HG02973 (cell line): ENCODE data around the gene POU6F2.

Experiments
- ATAC-seq: cut with Tn5 transposase; IDR thresholded peaks from one replicate; pipeline ENCODE4 v1.9.1; 2021; ENCODE audit warnings: moderate library complexity; ENCODE audit not compliant: unreplicated experiment

Gene POU6F2

DNA sequence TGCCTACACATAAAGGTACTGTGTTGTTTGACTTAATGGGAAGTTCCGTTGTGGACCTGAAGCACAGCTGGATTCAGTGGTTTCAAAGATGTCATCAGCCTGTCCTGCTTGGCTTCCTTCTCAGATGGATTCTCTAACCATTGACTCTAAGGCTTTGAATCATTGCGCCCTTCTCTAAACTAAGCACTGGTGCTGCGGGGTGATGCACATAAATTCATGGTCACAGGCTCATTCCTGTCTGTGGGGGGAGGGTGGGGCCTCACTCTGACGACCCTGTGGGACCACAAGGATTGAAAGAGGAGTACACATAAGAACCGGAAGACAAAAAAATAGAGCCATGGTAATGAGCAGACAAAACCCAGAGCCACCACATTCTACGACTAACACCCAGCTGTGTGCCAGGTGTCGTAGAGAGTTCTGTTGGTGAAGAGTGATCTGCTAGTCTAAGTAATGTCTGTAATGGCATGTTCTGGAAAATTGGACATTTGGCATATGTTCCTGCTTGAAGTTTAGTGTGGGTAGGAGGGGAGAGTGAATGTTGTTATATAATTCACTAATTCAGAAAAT, 491.2 kb downstream of the POU6F2 start:
- ATAC-seq: no peak

DNA sequence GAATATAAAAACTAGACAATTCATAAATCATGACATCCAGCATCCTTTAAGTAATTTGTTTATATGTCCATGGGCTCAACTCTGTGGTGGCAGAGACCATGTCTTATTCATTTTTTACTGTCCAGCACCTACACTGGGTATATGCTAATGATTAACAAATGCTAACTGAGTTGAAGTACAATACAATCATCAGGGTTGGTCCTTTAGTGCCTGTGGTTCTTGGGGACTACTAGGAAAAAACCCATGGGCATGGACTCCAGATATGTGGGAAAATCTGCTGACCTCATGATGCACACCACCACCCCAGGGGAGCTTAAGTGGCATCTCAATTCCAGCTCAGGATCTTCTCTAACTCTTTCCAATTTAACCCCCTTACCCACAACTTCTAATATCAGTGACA, 503.2 kb downstream of the POU6F2 start:
- ATAC-seq: no peak

DNA sequence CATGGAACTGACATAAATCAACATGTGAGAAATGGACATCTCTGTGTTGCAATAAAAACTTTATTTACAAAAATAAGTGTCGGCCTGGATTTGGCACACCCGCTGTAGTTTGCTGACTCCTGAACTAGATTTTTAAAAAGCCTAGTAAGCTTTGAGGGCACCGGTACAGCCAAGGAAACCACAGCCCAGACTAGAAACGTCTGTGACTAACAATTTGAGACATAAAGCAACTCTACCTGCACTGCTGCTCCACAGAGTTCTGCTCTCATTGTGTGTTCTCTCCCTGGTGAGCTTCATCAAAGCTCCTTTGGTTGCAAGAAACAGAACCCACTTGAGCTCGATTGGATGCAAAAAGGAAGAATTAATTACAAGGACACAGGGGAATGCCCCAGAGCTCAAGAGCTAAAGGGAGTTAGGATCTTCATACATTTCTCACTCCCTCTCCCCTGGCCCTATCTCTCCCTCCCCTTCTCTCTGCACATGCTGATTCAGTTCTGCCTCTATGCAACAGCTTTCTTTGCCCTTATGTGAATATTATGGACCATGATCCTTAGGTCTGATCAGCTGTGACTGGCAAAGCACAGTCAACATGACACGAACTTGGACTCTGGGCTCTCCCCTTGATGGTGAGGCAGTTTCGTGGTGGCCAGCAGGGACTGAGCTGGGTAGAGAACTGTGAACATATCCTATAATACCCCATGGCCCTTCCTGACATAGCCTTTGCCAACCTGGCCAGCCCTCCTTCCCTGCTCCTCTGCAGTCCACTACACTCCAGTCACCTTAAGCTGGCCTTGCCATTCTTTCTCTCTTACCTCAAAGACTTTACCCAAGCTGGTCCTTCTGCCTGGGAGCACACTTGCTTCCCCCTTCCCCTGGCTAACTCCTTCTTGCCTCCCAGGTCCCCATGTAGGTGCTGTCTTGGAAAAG, 511.0 kb downstream of the POU6F2 start:
- ATAC-seq: no peak

DNA sequence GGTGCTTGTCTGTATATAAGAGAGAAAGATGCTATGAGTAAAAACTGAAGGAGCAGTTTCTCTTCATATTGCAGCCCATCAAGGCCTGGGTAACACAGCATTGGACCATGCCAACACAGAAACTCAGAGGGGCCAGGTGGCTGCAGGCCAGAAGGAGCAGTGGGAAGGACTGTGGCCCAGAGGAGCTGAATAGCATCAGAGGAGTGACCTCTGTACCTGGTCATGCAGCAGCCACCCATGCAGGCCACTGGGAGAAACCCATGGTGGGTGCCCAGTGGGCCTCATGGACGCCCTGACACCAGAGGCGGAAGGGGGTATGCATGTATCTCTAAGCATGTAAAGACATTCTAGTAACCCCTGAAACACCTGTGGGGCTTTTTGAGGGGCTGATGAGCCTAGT, 512.6 kb downstream of the POU6F2 start:
- no peak for ATAC-seq

DNA sequence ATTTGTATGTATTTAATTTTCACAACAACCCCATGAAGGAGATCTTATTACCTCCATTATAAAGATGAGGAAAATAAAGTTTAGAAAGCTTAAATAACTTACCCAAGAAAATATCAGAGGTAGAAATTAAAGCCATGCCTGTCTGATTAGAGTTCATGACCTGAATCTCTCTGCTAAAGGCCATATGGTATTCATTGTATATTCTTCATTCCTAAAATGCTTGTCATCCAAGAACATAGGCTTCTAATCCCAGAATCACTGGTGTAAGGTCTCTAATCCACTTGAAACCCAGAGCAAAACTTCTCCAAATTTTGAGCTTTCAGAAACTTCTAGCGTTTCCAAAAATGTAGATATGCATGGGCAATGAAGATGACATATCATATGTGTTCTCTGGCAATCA, 516.2 kb downstream of the POU6F2 start:
- no peak for ATAC-seq

DNA sequence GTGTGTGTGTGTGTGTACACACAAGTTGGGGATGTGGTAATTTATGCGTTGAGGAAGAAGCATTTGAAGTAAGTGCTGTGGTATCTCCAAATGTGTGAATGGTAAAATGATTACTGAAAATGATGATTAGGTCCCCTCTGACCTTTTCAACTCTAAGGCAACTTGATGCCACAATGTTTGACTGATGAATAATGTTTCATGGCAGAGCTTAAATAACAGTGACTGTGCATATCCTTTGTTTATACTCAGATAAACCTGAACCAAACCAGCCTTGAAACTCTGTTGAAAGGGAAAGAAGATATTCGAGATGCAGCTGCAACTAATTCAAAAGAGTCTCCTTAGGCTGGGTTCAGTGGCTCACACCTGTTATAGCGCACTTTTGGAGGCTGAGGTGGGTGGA, 523.6 kb downstream of the POU6F2 start:
- no peak for ATAC-seq

DNA sequence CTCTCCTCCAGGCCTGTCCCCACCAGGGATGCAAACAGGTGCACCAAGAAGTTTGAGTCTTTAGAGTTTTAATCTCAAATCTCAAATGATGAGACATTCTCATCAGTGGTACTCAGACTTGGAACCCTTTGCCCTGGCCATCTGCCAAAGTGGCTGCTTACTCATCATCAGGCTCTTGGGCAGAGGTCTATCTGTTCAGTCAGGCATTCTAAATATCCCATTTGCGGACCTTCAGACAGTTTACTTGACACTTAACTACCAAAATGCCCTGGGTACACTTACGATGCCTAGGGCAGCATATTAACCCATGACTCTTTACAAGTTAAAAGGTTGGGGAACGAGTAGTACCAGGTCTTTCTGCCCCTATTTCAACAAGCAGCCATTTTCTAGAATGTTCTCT, 527.3 kb downstream of the POU6F2 start:
- no peak for ATAC-seq

DNA sequence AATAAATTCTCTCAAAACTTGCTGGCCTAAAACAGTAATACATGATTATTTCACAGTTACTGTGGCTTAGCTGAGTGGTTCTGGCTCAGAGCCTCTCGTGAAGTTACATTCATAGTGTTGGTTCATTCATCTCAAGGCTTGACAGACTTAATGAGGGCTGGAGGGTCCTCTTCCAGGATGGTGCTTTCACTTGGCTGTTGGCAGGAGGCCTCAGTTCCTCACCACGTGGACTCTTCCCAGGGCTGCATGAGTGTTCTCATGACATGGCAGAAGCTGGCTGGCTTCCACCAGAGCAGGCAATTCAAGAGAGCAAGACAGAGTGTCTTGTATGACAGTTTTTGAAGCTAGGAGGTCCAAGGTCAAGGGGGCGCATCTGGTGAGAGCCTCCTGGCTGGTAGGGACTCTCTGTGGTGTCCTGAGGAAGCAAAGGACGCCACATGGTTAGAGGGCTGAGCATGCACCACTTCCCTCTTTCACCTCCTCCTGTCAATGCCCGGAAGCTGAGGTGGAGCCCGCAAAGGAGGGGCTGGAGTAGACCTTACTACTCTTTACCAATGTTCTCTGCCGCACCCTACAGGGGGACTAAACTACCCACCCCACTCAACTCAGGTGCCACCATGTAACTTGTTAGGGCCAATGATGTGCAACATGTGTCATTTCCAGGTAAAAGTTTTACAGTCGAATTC, 530.3 kb downstream of the POU6F2 start:
- ATAC-seq: no peak

DNA sequence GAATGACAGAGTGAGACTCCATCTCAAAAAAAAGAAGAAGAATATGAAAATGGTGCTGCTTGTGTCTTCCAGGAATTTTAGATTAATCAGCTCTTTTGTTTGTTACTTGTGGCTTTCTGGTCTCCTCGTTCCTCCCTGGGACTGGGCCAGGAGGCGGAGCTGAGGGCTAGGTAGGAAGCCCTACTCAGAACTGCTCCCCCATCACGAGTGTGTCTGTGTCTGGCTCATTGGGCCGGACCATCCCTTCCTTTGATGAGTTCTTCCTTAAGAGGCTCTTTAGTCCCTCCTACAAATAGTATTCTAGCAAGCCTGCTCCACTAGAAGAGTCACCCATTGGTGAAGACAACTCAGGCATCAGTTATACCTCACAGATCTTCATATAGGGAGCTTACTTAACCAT, 531.7 kb downstream of the POU6F2 start:
- ATAC-seq: no peak

DNA sequence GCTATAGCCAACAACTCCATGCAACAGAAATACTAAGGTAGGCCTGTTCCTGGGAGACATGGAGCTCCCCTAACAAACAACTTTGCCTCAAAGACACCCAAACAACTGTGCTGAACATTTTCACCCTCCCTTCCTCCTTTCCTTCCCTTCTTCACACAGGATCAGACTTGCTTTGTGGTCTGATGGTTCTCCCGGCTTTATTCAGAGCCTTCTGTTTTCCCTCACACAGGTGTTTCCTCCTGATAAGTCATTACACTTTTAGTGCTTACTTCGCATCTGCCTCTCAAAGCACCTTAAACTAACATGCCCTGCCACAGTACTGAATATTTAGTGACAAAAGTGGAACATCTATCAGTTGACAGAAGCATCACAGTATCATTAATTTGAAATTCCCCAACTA, 532.2 kb downstream of the POU6F2 start:
- ATAC-seq: no peak

DNA sequence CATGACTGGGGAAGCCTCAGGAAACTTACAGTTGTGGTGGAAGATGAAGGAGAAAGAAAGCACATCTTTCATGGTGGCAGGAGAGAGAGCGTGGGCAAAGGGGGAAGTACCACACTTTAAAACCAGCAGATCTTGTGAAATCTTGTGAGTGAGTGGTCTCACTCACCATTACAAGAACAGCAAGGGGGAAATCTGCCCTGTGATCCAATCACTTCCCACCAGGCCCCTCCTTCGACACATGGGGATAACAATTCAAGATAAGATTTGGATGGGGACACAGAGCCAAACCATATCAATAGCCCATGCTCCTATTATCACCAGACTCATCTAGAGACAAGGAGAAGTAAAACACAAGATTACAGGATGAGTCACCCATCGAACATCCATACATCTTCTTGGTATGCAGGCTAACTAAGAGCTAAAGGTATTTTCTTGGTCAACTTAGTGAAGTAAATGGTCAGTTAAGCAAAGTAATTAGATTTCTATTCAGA, 533.2 kb downstream of the POU6F2 start:
- ATAC-seq: no peak

DNA sequence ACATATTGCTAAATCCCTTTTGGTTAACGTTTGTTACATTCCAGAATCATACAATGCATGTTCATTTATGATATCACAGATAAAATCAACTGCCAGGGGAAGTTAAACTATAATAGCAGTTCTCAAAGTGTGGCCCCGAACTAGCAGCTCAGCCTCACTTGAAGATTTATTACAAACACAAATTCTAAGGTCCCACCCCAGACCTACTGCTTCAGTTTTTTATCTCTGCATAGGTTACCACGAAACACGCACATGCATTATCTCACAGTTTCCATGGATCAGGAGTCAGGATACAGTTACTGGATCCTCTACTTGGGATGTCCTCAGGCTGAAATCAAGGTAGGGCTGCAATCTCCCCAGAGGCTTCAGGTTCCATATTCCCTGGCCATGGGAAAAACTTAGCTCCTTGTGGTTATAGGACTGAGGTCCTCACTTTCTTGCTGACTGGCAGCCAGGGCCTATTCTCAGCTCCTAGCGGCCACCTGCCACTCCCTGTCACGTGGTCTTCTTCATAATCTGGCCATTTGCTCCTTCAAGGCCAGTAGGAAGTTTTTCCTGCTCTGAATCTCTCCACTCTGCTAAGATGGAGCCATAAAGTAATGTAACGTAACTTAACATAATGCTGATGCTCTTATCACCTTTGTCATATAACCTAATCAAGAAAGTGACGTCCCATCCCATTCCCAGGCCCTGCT, 538.0 kb downstream of the POU6F2 start:
- no peak for ATAC-seq

DNA sequence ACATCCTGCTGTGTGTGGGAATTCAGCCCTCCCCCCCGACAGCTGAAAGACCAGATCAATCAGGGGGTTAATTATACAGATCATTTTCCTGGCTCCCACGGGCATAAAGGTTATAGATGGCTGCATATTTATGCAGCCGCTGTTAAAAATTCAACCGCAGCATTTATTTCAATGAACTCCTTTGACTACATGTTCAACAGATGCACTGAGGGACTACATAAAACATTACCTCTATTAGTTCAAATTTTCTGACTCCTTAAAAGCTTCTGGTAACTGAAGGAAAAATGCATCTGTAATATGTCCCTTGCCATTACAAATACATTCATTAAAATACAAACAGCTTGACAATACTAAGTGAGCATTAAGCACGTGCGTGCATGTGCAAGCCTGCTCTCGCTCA, 538.8 kb downstream of the POU6F2 start:
- no peak for ATAC-seq

DNA sequence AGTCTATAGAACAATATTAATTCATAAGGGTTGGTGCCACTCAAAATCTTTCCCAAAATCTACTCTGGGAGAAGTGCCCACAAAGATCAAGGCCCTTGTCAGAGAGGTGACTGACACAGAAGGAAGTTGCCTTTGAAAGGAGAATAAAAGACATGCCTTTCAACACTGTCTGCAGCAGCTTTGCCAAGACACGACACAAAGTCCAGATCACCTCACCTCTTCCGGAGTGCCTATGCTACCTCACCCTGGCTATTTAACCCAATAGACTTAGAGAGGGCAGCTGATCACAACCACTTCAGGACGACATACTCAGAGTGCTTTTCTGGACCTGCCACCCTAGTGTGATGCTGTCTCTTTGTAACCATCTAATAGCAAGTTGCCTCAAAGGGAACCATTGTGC, 539.5 kb downstream of the POU6F2 start:
- ATAC-seq: no peak
